Testis (tissue), 2 donors: ENCODE results near the gene BARX1.

Experiments
- POLR2A ChIP-seq: fragments of 450-650 bp; IDR thresholded peaks from one replicate; pipeline ENCODE4 v1.6.1; 2017; ENCODE audit warnings: antibody characterized with exemption, mild to moderate bottlenecking, moderate library complexity
- TF ChIP-seq, protein P1 (sequence below), 3 experiments: fragments of 450-650 bp in 2 of 3; fragments of 200-600 bp in 1 of 3; sonication (generic) in 1 of 3; IDR thresholded peaks; one replicate each; pipeline ENCODE4 v1.5.1; 2016 to 2019; ENCODE audit warnings: antibody characterized with exemption in 3 of 3, mild to moderate bottlenecking in 2 of 3, moderate library complexity in 1 of 3

DNA sequence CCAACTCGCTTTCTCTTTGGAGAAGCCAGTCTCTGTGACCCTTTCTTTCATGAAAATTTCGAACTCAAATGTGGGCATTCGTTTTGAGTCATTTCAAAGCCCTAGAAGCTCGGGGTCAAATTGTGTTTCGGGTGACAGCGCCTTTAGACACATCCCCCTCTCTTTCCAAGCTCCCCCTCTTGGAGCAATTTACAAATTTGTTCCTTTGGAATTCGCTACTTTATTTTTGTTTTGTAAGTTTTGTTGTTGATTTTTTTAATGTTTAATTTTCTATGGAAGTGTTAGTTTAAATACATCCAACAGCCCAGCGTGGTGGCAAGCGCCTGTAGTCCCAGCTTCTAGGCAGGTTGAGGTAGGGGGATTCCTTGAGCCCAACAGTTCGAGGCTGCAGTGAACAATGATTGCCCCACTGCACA, 4.6 kb upstream of the BARX1 start:
- TF ChIP-seq, protein P1, sequence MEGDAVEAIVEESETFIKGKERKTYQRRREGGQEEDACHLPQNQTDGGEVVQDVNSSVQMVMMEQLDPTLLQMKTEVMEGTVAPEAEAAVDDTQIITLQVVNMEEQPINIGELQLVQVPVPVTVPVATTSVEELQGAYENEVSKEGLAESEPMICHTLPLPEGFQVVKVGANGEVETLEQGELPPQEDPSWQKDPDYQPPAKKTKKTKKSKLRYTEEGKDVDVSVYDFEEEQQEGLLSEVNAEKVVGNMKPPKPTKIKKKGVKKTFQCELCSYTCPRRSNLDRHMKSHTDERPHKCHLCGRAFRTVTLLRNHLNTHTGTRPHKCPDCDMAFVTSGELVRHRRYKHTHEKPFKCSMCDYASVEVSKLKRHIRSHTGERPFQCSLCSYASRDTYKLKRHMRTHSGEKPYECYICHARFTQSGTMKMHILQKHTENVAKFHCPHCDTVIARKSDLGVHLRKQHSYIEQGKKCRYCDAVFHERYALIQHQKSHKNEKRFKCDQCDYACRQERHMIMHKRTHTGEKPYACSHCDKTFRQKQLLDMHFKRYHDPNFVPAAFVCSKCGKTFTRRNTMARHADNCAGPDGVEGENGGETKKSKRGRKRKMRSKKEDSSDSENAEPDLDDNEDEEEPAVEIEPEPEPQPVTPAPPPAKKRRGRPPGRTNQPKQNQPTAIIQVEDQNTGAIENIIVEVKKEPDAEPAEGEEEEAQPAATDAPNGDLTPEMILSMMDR (IDR thresholded peaks at IDR 0.05) = no peak
- no peak for TF ChIP-seq POLR2A
